Chondrocyte (in vitro differentiated cells): ENCODE measurements around the gene SLAMF7. TPM values are rescaled to one million over a fixed set of nuclear protein-coding genes. Genes with fewer than 3 reads are reported as not detected.
A peak's percentile ranks its signal among the peaks of the same experiment; 100 is the strongest.

ENCODE experiments used
- DNase-seq: peaks from one replicate; pipeline ENCODE4 v3.0.0; 2021; ENCODE audit warnings: mixed read lengths, low spot score
- H3K27ac Mint-ChIP-seq: one replicate; pipeline ENCODE4 v1.8.0; 2021; ENCODE audit warnings: mild to moderate bottlenecking, moderate library complexity, mixed read lengths; ENCODE audit not compliant: unreplicated experiment
- H3K27me3 Mint-ChIP-seq: 2 replicates; pipeline ENCODE4 v1.8.0; 2021; ENCODE audit warnings: low read depth, mixed read lengths
- H3K36me3 Mint-ChIP-seq: 2 replicates; pipeline ENCODE4 v1.8.0; 2021; ENCODE audit warnings: low read depth, mixed read lengths
- H3K4me1 Mint-ChIP-seq: 2 replicates; pipeline ENCODE4 v1.8.0; 2021; ENCODE audit warnings: low read depth, mild to moderate bottlenecking, mixed read lengths
- H3K4me3 Mint-ChIP-seq: one replicate; pipeline ENCODE4 v1.8.0; 2021; ENCODE audit warnings: mild to moderate bottlenecking, moderate library complexity, mixed read lengths; ENCODE audit not compliant: unreplicated experiment
- H3K9me3 Mint-ChIP-seq: 2 replicates; pipeline ENCODE4 v1.8.0; 2021; ENCODE audit warnings: low read depth, mixed read lengths
- total RNA-seq: library from RNA; stranded (reverse); gene quantifications from 3 replicates; pipeline ENCODE4 v1.2.1, GENCODE V29; 2021
- TF ChIP-seq, protein P1 (sequence below): fragments of 200-600 bp; sonication (generic); IDR thresholded peaks from 2 replicates; pipeline ENCODE4 v1.5.0; 2021; ENCODE audit warnings: antibody characterized with exemption, mild to moderate bottlenecking, moderate library complexity

SLAMF7 gene
- total RNA-seq, 1 donor from 2014 or later = not detected

DNA sequence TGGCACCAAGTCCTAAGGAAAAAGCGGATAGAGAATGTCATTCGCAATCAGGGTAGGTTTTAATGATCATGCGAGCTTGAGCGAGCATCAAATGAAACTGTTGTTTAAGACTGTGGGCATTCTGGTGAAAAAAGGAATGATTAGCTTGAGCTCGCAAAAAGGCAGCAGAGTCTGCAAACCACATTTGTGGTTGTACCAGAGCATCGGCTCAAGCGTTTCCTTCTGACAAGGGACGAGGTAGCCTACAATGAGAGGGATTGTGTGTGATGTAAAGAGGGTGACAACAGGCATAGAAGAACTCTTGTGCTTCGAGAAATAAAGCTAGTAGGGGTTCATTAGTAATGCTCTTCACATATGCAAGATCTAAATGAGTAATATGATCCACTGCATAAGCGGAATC is 16.3 kb upstream of the SLAMF7 start:
- Mint-ChIP-seq H3K27me3 (peaks cover 8% of the 10 kb centered on the region), H3K9me3 (no peaks in the 10 kb centered on the region), H3K36me3 (no peaks in the 10 kb centered on the region), H3K27ac (no peak overlapping the region), H3K4me3 (no peak overlapping the region), H3K4me1 (peaks cover 4% of the 10 kb centered on the region)
- DNase-seq = no peak
- TF ChIP-seq, protein P1, sequence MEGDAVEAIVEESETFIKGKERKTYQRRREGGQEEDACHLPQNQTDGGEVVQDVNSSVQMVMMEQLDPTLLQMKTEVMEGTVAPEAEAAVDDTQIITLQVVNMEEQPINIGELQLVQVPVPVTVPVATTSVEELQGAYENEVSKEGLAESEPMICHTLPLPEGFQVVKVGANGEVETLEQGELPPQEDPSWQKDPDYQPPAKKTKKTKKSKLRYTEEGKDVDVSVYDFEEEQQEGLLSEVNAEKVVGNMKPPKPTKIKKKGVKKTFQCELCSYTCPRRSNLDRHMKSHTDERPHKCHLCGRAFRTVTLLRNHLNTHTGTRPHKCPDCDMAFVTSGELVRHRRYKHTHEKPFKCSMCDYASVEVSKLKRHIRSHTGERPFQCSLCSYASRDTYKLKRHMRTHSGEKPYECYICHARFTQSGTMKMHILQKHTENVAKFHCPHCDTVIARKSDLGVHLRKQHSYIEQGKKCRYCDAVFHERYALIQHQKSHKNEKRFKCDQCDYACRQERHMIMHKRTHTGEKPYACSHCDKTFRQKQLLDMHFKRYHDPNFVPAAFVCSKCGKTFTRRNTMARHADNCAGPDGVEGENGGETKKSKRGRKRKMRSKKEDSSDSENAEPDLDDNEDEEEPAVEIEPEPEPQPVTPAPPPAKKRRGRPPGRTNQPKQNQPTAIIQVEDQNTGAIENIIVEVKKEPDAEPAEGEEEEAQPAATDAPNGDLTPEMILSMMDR = no peak

DNA sequence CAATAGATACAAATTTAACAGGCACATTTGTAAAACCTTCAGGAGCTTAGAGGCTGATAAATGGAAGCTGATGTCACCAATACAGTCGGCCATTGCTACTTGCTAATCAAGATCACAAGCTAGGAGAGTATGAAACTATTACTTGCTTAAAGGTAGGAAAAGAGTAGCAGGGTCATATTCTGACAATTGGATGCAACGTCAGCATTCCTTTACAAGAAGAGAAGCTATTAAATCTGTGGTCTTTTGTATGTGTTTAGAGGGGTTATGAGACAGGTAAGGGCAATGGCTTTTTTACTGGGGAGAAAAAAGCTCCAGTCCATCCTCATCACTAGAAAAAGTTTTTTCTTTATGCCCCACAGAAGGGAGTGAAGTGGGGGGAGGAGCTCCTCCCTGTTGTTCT is 15.7 kb upstream of the SLAMF7 start:
- Mint-ChIP-seq H3K9me3 (no peaks in the 10 kb centered on the region), H3K4me1 (peaks cover 4% of the 10 kb centered on the region), H3K36me3 (no peaks in the 10 kb centered on the region), H3K4me3 (no peak overlapping the region), H3K27me3 (peaks cover 5% of the 10 kb centered on the region), H3K27ac (no peak overlapping the region)
- no peak for DNase-seq
- TF ChIP-seq, protein P1 = no peak

DNA sequence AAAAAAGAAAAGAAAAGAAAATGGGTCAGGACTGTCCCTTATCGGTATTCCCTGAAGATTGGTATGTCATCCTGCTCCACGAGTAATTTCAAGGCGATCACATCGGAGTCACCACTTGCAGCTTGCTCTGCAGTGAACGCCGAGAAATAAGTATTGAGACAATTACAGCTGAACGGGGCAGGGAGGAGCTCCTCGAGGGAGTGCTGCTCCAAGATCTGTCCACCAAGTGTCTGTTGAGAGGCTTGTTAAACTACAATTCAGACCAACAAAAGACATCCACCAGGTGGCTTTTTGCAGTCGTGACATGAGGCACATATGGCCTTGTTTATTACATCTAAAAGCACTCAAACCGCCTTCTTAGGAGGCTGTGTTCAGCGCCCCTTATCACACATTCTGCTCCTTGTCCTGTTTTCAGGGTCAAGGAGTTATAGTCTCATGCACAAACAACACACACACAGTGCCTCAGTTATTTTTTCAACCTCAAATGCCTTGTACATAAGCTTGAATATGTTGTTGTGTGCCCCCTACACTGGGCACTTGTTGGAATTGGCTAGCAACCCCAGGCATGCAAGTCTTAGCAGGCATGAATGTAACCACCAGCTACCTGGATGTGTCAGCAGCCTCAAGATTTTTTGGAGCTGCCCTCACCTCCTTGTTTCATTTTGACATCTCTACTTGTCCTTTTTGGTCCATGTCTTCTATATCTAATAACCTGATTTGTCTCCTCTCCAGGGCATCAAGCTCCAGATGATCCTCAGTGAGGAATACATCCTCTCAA is 14.4 kb upstream of the SLAMF7 start:
- peaks cover 5% of the 10 kb centered on the region for H3K27me3 Mint-ChIP-seq
- no peak overlapping the region for H3K27ac Mint-ChIP-seq
- no peaks in the 10 kb centered on the region for H3K9me3 Mint-ChIP-seq
- H3K36me3 Mint-ChIP-seq = no peaks in the 10 kb centered on the region
- H3K4me1 Mint-ChIP-seq = peaks cover 4% of the 10 kb centered on the region
- TF ChIP-seq, protein P1 = no peak
- H3K4me3 Mint-ChIP-seq = no peak overlapping the region
- DNase-seq = no peak

DNA sequence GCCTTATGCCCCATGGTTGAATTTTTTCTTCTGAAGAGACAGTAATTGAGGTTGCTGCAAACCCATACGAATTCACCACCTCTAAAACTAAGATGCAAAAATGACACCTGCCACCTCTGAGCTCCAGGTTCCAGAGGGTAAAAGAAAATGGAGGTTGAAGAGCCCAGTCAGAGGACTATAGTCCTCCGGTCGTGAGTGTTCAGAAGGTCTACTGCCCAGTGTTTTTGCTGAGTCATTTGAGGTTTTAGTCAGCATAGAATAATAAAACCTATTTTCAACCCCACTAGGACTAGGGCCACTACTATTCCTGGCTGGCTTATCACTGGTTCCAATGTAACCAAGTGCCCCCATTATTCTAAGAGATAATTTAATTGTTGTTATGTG is 12.9 kb upstream of the SLAMF7 start:
- Mint-ChIP-seq H3K4me1 (no peaks in the 10 kb centered on the region), H3K9me3 (no peaks in the 10 kb centered on the region), H3K27ac (no peak overlapping the region), H3K36me3 (no peaks in the 10 kb centered on the region), H3K4me3 (no peak overlapping the region), H3K27me3 (peaks cover 5% of the 10 kb centered on the region)
- no peak for DNase-seq
- TF ChIP-seq, protein P1 = no peak

DNA sequence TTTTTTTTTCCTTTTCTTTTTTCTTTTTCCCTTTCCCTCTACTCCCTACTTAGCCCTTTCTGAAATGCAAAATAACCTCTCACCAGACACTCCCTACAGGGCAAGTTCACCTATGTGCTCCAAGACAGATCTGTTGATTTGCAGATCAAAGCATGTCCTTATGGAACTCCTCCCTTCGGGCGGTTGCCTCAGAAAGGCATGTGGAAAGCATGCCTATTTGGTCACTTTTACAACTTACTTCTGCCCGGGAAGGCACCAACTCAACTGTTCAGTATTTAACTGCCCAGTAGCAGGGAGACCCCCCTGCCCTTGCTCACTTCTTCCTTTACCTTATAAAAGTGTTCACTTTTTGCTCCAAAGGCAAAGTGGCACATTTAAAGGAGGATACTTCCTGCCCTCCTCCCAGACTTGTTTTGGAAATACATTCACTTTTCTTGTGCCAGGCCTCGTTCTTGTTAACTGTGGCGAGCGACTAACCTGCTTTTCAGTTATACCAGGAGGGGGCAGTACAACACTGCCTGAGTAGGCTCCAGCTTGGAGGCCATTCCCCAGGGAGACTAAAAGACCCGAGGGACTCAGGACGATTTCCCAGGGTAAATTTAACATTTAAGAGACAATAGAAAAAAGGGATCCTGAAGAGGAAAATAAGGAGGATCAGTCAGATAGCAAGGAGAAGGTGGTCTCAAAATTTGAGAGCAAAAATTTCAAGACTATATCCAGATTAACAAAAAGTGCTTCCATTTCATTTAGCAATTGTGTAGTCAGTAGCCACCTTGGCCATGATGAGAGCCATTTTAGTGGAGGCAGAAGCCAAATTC is 12.3 kb upstream of the SLAMF7 start:
- no peaks in the 10 kb centered on the region for H3K4me1 Mint-ChIP-seq
- no peak overlapping the region for H3K4me3 Mint-ChIP-seq
- no peak overlapping the region for H3K27ac Mint-ChIP-seq
- no peaks in the 10 kb centered on the region for H3K9me3 Mint-ChIP-seq
- H3K27me3 Mint-ChIP-seq = peaks cover 5% of the 10 kb centered on the region
- TF ChIP-seq, protein P1 = peak; percentile 79
- DNase-seq = no peak
- H3K36me3 Mint-ChIP-seq = no peaks in the 10 kb centered on the region
